AG04450 (cell line): Measurements from ENCODE around the gene MSL1. TPM values are rescaled to one million over a fixed set of nuclear protein-coding genes. Genes with fewer than 3 reads are reported as not detected.

Experiments
- CTCF ChIA-PET: fragments of 300-600, 350-600 bp; formaldehyde crosslinking; extraction: SDS; loops from one replicate; lab custom pipeline; 2022; ENCODE audit warnings: antibody characterized with exemption, inconsistent platforms; lab: Charles Lee
- POLR2A ChIA-PET: fragments of 350-600 bp; formaldehyde crosslinking; extraction: SDS; loops from one replicate; lab custom pipeline; 2021; ENCODE audit warnings: antibody characterized with exemption, inconsistent platforms; lab: Yijun Ruan, JAX
- DNase-seq: peaks from one replicate; pipeline ENCODE4 v3.0.0-alpha.2; 2011; ENCODE audit warnings: low read depth, low spot score
- H3K27ac ChIP-seq: one replicate; pipeline ENCODE4 v1.5.1; 2012; ENCODE audit warnings: low read depth, low read length, control low read depth
- H3K27me3 ChIP-seq: one replicate; pipeline ENCODE4 v1.6.0; 2012; ENCODE audit warnings: low read length; ENCODE audit not compliant: control insufficient read depth, insufficient read depth
- H3K4me3 ChIP-seq: 2 replicates; pipeline ENCODE4 v1.5.1; 2011; ENCODE audit warnings: mild to moderate bottlenecking, low read depth, low read length, control low read depth
- H3K9me3 ChIP-seq: 2 replicates; pipeline ENCODE4 v1.5.1; 2012; ENCODE audit warnings: low read length; ENCODE audit not compliant: control insufficient read depth, insufficient read depth
- polyA minus RNA-seq: library from RNA; depleted of rRNA, polyadenylated mRNA; stranded (reverse); fragments of >200 nt; gene quantifications from 2 replicates; pipeline ENCODE4 v1.2.3, GENCODE V29; 2011; rRNA and poly(A)+ RNA removed
- polyA plus RNA-seq: library from polyadenylated mRNA; depleted of rRNA; stranded (reverse); fragments of >200 nt; gene quantifications from 2 replicates; pipeline ENCODE4 v1.2.3, GENCODE V29; 2011; rRNA removed
- TF ChIP-seq, protein P1 (sequence below): IDR thresholded peaks from 2 replicates; pipeline ENCODE4 v1.5.1; 2011; ENCODE audit warnings: low read depth, low read length, control low read depth, inconsistent platforms

MSL1 gene, protein sequence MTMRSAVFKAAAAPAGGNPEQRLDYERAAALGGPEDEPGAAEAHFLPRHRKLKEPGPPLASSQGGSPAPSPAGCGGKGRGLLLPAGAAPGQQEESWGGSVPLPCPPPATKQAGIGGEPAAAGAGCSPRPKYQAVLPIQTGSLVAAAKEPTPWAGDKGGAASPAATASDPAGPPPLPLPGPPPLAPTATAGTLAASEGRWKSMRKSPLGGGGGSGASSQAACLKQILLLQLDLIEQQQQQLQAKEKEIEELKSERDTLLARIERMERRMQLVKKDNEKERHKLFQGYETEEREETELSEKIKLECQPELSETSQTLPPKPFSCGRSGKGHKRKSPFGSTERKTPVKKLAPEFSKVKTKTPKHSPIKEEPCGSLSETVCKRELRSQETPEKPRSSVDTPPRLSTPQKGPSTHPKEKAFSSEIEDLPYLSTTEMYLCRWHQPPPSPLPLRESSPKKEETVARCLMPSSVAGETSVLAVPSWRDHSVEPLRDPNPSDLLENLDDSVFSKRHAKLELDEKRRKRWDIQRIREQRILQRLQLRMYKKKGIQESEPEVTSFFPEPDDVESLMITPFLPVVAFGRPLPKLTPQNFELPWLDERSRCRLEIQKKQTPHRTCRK
- polyA plus RNA-seq (69.8 and 92.2 TPM in 2 replicates), polyA minus RNA-seq (37.4 and 53.7 TPM in 2 replicates)

DNA sequence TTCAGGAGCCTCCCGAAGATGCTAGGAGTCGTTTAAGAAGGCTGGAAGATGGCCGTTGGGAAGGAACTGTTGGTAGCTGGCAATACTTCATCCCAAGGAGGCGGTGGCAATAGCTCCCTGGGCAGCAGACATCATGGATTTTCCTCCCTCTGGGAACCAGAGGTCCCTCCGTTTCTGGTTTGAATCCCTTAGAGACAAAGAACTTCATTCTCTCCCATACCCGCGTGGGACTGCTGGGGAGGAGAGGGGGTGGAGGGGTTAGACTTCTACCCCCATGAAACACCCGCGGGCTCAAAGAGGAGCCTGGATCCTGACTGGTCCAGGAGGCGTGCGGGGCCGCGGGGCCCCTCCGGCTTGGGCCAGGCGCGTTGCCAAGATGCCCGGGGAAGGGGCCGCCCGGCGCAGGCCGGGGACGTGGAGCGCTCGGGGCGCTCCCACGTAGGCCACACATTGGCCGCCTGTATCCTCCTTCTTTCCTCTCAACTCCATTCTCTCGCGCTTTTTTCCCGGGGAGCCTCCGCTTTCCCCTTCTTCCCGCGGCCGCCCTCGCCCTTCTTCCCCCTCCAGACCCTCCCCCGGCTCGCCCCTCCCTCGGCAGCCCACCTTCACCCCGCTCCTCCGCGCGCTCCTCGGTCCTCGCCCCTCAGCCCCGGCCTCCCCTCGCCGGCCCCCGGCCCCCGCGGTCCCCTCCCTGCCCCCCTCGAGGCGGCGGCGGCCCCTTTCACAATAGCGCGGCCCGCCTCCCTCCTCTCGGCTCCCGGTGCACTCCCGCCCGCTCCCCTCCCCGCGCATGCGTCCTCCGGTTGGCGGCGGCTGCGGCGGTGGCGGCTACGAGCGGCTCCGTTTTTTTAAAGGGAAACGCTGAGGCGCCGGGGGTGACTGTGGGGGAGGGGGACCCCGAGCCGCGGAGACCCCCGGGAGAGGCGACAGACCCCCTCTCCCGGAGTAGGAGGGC, at the start of gene MSL1:
Gene MSL1, plus strand, starts transcription at position 791 of the 955 bp plus-strand sequence. CDS start 642 bp downstream, outside the sequence.
- DNase-seq: no peak
- ChIA-PET POLR2A (interaction anchor here (1.0 to 5.4 kb wide), 7 partner anchors 9 to 141 kb away, joined by 3 to 66 read pairs (median 9); partner anchors contain the start of genes CASC3, NR1D1 and PSMD3), CTCF (interaction anchor here (0.9 to 8.1 kb wide), 3 partner anchors 10 to 95 kb away, joined by 3 to 83 read pairs (median 6); partner anchors contain the start of gene MED24)
- no peaks in the 10 kb centered on the region for H3K27me3 ChIP-seq
- H3K4me3 ChIP-seq: peak within 1 kb of the TSS; percentile 97
- TF ChIP-seq, protein P1, sequence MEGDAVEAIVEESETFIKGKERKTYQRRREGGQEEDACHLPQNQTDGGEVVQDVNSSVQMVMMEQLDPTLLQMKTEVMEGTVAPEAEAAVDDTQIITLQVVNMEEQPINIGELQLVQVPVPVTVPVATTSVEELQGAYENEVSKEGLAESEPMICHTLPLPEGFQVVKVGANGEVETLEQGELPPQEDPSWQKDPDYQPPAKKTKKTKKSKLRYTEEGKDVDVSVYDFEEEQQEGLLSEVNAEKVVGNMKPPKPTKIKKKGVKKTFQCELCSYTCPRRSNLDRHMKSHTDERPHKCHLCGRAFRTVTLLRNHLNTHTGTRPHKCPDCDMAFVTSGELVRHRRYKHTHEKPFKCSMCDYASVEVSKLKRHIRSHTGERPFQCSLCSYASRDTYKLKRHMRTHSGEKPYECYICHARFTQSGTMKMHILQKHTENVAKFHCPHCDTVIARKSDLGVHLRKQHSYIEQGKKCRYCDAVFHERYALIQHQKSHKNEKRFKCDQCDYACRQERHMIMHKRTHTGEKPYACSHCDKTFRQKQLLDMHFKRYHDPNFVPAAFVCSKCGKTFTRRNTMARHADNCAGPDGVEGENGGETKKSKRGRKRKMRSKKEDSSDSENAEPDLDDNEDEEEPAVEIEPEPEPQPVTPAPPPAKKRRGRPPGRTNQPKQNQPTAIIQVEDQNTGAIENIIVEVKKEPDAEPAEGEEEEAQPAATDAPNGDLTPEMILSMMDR: no peak
- H3K9me3 ChIP-seq: no peaks in the 10 kb centered on the region
- H3K27ac ChIP-seq: peak within 1 kb of the TSS; percentile 85

DNA sequence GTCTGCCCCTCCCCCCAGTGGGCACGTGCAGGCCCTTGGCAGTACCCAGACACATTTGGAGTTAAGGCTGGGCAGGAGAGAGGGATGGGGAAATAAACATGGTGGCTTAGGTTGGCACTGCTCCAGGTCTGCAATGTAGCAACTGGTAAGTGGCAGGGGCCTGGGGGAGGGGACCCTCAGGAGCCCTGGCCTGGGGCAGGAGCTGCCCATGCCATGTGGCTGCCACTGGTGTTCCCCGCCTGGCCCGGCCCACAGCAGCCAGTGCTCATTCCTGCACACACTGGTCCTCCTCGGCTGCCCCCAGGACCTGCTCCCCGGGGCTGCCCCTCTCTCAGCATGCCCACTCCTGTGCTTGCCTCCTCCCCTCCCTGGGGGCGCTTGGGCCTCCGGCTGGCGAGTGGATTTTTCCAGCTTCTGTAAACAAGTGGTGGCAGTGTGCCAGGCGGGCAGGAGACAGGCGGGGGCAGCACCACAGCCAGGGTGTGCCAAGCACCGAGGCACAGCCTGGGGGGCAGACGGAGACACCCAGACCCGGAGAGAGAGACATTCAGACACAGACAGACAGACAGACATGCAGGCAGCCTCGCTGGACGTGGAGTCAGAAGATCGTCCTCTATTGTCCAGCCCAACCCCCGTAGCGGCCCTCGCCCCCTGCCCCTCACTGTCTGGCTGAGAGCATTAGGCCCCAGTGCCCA, 49.6 kb upstream of the MSL1 start:
- H3K4me3 ChIP-seq: no peak overlapping the region

DNA sequence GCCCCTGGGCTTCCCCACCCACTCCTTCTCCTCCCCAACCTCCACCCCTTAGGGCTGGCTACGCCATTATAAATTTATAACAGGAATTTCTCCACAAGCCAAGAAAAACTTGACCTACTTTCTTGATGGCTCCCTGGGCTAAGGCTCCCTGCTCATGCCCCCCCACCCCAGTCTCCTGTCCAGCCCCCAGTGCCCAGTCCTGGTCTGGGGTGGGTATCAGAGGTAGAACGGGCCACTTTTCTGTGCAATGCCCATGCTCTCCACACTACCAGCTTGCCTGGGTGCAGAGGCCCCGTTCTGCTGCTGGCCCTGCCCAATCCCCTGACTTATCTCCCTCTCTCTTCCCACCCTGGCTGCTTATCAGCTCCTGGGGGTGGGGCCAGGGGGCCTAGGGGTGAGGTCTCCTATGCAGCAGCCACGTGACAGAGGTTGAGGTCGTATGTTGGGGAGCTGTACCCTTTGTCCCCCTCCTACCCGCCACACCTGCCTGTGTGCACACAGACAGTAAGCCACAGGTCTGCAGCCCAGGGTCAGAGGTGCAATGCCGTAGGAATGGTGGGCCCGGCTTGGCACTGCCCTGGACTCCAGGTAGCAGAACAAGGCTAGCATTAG, 48.9 kb upstream of the MSL1 start:
- no peak overlapping the region for H3K27ac ChIP-seq
- POLR2A ChIA-PET: interaction anchor here (0.6 to 1.2 kb wide), 2 partner anchors 28 to 38 kb away, joined by 3 to 4 read pairs; partner anchors contain the start of gene NR1D1
- no peak overlapping the region for H3K4me3 ChIP-seq
- no peak for DNase-seq
- CTCF ChIA-PET: interaction anchor here (0.6 to 6.7 kb wide), 7 partner anchors 8 to 45 kb away, joined by 3 to 60 read pairs (median 4); partner anchors contain the start of genes MED24 and THRA
- H3K27me3 ChIP-seq: no peaks in the 10 kb centered on the region
- no peaks in the 10 kb centered on the region; the same call in 1 of the 2 replicates for H3K9me3 ChIP-seq
- TF ChIP-seq, protein P1: no peak

More for the DNA sequence above, 49.6 kb upstream of the MSL1 start:
- no peak for DNase-seq
- TF ChIP-seq, protein P1: no peak
- H3K27ac ChIP-seq: no peak overlapping the region
- no peaks in the 10 kb centered on the region; the same call in 1 of the 2 replicates for H3K9me3 ChIP-seq
- H3K27me3 ChIP-seq: no peaks in the 10 kb centered on the region
- ChIA-PET CTCF (interaction anchor here (1.1 to 6.7 kb wide), 2 partner anchors 13 to 41 kb away, joined by 3 to 58 read pairs; no protein-coding TSS in a partner anchor), POLR2A (interaction anchor here (0.6 kb wide), 1 partner anchor 39 kb away, joined by 3 read pairs; no protein-coding TSS in a partner anchor)
